Loucy (cell line): ENCODE results near the gene GLT8D2.

Source experiments
- CTCF ChIP-seq: fragments of 200-600 bp; sonication (generic); conservative IDR thresholded peaks from 2 replicates; pipeline ENCODE4 v1.5.1; 2014; ENCODE audit warnings: mild to moderate bottlenecking, antibody characterized with exemption, low read length
- EZH2phosphoT487 ChIP-seq: fragments of 200-600 bp; IDR thresholded peaks from 2 replicates; pipeline ENCODE4 v1.6.1; 2018; ENCODE audit warnings: antibody characterized with exemption, mild to moderate bottlenecking, moderate library complexity, borderline replicate concordance

- TF ChIP-seq CTCF (no peak), EZH2phosphoT487 (no peak)
These were observed 92.1 kb downstream of the GLT8D2 start for GRCh38 chr12:103957865-103958388.
